Activated CD4-positive, alpha-beta T cell treated with anti-CD3 and anti-CD28 coated beads, Interleukin-2, amount 50 U/mL, for 4 hours (primary cell): ENCODE results near the gene ENTPD2.
A peak's percentile ranks its signal among the peaks of the same experiment; 100 is the strongest.

Experiments
- DNase-seq, 2 experiments: peaks; one replicate each; pipeline ENCODE4 v3.0.0-alpha.2; 2020

Gene ENTPD2

GRCh38 chr9:137053944-137054931, at the start of gene ENTPD2:
Gene ENTPD2, minus strand, starts transcription at chr9:137054061. Its CDS starts 64 bp downstream, at chr9:137053997.
- DNase-seq: no peak

DNA sequence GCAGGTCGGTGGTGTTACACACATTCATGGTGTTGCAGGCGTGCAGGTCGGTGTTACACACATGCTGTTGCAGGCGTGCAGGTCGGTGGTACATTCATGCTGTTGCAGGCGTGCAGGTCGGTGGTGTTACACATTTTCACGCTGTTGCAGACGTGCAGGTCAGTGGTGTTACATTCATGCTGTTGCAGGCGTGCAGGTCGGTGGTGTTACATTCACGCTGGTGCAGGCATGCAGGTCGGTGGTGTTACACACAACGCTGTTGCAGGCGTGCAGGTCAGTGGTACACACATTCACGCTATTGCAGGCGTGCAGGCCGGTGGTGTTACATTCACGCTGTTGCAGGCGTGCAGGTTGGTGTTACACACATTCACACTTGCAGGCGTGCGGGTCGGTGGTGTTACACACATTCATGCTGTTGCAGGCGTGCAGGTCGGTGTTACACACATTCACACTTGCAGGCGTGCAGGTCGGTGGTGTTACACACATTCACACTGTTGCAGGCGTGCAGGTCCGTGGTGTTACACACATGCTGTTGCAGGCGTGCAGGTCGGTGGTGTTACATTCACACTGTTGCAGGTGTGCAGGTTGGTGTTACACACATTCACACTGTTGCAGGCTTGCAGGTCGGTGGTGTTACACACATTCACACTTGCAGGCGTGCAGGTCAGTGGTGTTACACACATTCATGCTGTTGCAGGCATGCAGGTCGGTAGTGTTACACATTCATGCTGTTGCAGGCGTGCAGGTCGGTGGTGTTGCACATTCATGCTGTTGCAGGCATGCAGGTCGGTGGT, 49.5 kb upstream of the ENTPD2 start:
- no peak for DNase-seq

DNA sequence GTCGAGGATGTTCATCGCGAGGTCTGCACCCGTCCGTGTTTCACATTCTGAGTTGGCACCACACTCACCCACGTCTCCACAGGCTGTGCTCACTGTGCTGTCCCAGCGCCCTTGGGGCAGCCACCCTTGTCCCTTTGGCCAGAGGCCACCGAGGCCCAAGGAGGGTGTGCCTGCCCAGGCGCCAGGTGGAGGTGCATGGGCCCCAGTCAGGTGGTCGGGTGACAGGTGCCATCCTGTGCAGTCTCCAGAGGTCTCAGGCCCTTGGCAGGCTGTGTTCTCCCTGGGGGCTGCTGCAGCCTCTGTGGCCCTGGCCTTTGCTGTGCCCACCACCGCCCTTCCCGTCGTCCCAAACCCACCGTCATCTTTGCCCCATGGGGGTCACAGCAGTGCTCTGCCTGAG, 45.4 kb upstream of the ENTPD2 start:
- no peak for DNase-seq

DNA sequence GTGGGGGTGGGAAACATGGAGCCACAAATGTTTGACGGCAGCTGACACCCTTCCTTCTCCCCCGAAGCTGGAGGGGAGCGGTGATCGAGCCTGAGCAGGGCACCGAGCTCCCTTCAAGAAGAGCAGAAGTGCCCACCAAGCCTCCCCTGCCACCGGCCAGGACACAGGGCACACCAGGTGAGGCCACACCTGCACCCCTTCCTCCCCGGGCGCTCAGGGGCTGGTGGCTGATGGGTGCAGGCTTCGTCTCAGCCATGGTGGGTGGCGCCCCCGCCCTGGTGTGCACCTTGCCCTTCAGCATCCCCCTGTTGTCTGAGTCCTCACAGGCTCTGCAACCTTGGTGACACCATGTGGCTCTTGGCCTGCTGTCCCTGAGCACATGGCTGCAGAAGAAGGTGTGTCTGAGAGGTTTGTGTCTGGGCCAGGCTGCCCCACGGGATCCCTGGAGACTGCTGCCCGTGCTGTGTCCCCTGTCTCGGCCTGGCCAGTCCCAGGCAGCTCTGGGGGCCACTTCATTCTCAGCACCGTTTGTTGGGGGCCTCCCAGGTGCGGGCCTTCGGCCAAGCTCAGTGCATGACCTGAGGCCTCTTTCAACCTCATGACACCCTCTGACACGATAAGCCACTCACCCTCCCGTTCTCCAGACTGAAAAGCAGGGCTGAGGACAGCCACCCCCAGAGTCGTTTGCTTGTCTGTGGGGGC, 44.1 kb upstream of the ENTPD2 start:
- DNase-seq: no peak

GRCh38 chr9:137096785-137097546, 43.1 kb upstream of the ENTPD2 start:
- no peak for DNase-seq

GRCh38 chr9:137095664-137096517, 42.0 kb upstream of the ENTPD2 start:
- peak; percentile 81 to 82 for DNase-seq

- DNase-seq: no peak
These were observed 35.5 kb upstream of the ENTPD2 start for GRCh38 chr9:137089232-137089947.

- DNase-seq: no peak
These were observed 34.3 kb upstream of the ENTPD2 start for GRCh38 chr9:137088121-137088520.

DNA sequence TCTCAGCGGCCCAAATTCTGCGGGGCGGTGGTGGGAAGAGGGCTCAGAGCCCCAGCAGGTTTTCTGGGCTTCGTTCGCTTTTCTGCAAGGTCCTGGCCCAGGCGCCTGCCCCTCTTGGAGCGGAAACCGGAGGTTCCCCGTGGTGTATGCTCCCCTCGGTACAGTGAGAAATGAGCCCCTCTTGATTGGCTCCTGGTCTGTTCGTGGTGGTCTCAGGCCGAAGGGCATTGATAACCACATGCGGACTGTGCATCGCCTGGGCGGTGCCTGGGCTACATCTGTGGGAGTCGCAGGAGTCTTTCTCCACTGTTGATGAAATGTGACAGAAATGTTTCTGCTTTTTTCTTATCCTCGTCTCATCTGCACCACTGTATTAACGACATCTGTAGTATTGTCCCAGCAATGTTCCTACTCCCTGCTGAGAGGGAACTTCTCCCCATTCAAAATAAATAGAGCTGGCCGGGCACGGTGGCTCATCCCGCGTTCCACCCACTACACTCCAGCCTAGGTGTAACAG, 33.6 kb upstream of the ENTPD2 start:
- no peak for DNase-seq

DNA sequence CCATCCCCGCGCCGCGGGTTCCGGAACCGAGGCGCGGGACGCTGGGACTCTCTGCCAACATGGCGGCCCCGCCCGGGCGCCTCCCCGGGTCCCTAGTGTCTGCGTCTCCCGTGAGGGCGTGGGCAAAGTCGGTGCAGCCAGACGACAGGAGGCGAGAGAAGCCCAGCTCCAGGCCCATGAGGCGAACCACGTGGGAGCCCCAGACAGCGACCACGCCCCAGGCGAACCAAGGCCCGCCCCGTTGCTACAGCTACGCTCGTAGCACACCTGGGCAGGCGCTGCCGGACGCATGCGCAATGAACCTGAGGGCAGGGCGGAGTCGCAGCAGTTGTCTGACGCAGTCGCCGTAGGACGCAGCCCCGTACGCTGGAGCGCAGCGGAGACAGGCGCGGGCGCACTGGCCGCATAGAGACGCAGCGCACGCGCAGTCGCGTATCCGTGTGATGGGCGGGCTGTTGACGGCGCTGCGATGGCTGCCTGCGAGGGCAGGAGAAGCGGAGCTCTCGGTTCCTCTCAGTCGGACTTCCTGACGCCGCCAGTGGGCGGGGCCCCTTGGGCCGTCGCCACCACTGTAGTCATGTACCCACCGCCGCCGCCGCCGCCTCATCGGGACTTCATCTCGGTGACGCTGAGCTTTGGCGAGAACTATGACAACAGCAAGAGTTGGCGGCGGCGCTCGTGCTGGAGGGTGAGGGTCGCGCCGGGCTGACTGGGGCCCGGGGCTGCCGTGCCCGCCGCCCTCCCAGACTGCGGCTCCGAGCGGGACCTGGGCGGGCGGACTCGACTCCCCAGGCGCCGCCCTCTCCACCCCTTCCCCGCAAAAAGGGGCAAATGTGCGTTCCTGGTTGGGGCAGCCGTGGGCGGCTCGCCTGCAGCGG, 32.9 kb upstream of the ENTPD2 start, which contains the start of gene MAN1B1:
TSS of gene MAN1B1 (plus strand) at position 455 of the 878 bp plus-strand sequence. CDS start at position 470, 15 bp downstream.
- DNase-seq: peak; percentile 99 to 100

- peak in 1 of 2 experiments; percentile 15 for DNase-seq
These were observed 32.2 kb upstream of the ENTPD2 start for GRCh38 chr9:137085920-137086530.

- DNase-seq: no peak
These were observed 30.7 kb upstream of the ENTPD2 start for GRCh38 chr9:137084526-137084925.

- no peak for DNase-seq
These were observed 29.6 kb upstream of the ENTPD2 start for GRCh38 chr9:137083394-137084004.

DNA sequence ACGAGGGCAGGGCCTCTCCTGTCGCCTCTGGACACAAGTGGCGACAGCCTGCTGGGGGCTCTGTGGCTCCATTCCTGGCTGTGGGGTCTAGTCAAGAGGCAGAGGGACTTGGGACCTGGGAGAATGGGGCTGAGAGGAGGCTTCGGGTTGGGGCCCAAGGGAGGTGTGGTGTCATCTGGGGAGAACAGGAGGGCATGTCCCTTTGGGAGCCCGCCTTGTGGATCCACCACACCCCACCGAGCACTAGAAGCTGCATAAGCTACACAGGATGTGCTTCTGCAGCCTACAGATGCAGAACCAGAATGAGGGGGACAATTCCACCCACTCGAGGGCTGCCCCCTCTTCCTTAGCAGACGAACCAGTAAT, 29.0 kb upstream of the ENTPD2 start:
- no peak for DNase-seq

DNA sequence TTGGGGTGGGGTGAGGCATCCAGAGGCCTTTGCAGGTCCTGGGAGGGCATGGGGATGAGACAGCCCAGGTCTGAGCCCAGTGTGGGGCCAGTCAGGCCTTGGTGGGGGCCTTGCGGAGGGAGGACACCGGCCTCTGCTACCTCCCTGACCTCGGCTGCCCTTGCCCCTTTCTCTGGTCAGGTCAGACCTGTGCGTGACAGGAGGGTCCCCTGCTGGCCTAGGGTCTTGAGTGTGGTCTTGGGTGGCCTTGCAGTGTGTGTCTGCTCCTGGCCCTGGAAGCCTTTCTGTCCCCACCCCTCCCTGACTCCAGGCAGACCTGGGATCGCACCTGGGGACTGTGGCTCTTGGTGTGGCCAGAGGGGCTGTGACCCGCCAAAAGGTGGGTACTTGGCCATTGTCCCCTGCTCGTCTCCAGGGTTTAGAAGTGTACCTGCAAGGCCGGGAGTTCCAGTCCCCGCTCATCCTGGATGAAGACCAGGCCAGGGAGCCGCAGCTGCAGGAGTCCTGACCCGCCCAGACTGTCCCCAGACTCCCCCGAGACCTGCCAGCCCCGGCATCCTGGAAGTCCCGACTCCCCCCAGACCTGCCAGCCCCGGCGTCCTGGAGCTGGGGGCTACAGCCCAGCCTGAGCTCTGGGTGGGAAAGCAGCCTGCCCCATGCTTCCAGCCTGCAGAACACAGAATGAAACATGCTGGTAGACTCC, 28.5 kb upstream of the ENTPD2 start:
- DNase-seq: no peak

DNA sequence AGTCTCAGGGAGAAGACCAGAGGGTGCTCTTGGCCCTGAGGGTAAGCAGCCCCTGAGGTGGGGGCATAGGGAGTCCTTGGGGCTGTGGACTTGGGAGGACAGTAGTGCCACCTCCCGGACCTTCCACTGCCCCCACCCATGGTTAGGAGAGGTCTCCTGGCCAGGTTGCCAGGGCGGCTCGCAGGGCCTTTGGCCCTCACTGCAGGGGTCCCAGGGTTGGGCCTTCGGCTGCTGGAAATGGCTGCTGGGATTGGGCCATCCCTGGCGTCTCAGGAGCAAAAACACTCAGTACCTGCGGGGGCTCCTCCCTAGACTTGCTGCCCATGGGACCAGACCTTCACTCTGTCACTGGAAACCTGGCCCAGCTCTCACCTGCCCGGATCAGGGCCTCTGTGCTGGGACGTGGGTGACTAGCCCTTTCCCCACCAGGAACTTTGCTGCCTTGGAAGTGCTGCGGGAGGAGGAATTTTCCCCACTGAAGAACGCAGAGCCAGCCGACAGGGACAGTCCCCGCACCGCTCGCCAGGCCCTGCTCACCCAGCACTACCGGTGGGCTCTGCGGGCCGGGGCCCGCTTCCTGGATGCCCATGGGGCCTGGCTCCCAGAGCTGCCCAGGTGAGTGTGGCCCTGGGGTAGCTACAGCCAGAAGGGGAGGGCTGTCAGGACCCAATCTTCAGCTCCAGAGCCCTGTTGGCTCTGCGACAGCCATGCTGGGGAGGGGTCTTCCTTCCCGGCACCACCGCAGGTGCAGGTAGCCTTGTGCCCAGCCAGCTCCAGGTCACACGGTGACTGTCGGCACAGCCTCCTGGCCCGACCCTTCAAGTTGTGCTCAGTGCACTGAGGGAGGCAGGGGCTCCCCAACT, 26.6 kb upstream of the ENTPD2 start:
- DNase-seq: no peak

- no peak for DNase-seq
These were observed 25.5 kb upstream of the ENTPD2 start for GRCh38 chr9:137079401-137079787.
